ENCODE data around the gene NR2C2.

NR2C2 gene

GRCh38 chr3:14913926-14914778 lies 33.2 kb upstream of the NR2C2 start:
- Histone ChIP-seq H3K27ac (no peak overlapping the region), H3K4me3 (no peak overlapping the region)
- TF ChIP-seq, protein P1, sequence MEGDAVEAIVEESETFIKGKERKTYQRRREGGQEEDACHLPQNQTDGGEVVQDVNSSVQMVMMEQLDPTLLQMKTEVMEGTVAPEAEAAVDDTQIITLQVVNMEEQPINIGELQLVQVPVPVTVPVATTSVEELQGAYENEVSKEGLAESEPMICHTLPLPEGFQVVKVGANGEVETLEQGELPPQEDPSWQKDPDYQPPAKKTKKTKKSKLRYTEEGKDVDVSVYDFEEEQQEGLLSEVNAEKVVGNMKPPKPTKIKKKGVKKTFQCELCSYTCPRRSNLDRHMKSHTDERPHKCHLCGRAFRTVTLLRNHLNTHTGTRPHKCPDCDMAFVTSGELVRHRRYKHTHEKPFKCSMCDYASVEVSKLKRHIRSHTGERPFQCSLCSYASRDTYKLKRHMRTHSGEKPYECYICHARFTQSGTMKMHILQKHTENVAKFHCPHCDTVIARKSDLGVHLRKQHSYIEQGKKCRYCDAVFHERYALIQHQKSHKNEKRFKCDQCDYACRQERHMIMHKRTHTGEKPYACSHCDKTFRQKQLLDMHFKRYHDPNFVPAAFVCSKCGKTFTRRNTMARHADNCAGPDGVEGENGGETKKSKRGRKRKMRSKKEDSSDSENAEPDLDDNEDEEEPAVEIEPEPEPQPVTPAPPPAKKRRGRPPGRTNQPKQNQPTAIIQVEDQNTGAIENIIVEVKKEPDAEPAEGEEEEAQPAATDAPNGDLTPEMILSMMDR (IDR thresholded peaks at IDR 0.05), result no peak
- DNase-seq (ENCODE audit: low spot score), result no peak

DNA sequence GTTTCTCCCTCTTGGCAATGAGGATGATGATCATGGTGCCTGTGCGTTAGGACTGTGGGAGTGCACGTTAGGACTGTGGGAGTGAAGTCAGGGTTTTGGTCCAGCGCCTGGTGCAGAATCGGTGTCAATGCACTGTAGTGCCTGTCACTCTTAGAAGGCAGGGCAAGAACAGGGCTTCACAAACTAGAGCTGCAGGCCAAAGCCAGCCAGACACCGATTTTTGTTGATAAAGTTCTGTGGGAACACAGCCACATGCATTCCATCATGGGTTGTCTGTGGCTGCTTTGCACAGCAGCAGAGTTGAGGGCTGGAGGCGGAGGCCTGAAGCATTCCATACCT lies 32.6 kb upstream of the NR2C2 start:
- TF ChIP-seq, protein P1 (IDR thresholded peaks at IDR 0.05), result no peak
- no peak for DNase-seq (ENCODE audit: low spot score)
- Histone ChIP-seq H3K27ac (no peak overlapping the region), H3K4me3 (no peak overlapping the region)

GRCh38 chr3:14915636-14916222 lies 31.7 kb upstream of the NR2C2 start:
- DNase-seq (ENCODE audit: low spot score), result no peak
- no peak overlapping the region for H3K27ac ChIP-seq
- no peak overlapping the region for H3K4me3 ChIP-seq
- TF ChIP-seq, protein P1 (IDR thresholded peaks at IDR 0.05), result no peak

DNA sequence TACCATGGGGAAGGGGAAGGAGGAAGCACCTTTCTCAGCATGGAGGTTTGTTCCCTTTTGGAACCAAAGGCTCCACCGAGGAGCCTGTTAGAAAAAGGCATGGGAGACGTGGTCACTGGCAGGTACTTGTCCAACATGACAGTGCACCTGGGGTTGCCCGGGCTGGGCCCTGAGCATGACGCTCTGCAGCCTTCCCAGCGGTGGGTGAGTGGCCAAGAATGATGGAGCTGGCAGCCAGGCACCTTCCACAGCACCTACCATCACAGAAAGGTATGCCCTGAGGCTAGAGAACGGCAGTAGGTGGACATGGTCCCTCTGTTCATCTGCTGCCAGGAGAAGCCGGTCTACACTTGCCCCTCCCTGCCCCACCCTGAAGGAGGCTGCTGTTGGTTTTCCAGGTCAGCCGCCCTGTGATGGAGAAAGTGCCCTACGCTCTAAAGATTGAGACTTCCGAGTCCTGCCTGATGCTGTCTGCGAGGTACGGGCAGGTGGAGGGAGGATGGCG lies 29.0 kb upstream of the NR2C2 start:
- Histone ChIP-seq H3K27ac (no peak overlapping the region), H3K4me3 (no peak overlapping the region)
- TF ChIP-seq, protein P1 (IDR thresholded peaks at IDR 0.05), result no peak
- DNase-seq (ENCODE audit: low spot score), result no peak

DNA sequence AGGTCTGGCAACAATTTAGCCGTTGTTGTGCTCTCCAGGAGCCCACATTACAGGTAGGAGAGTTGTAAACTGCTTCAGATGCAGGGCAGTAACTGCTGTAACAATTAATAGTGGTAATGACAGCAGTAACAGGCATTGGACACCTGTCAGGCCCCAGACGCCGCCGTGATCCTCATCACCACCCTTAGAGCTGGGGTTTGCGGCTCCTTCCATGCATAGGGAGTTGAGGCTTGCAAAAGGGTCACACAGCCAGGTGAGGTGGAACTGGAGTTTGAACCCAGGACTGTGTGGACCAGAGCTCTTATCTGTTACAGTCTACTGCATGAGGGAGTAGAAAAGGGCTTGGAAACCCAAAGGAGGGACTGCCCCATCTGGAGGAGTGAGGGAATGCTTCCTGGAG lies 26.8 kb upstream of the NR2C2 start:
- no peak overlapping the region for H3K27ac ChIP-seq
- no peak for DNase-seq (ENCODE audit: low spot score)
- no peak overlapping the region for H3K4me3 ChIP-seq
- TF ChIP-seq, protein P1 (IDR thresholded peaks at IDR 0.05), result no peak

- H3K27ac ChIP-seq, result no peak overlapping the region
- peak; percentile 92 for DNase-seq (ENCODE audit: low spot score)
- no peak overlapping the region for H3K4me3 ChIP-seq
- TF ChIP-seq, protein P1 (IDR thresholded peaks at IDR 0.05), result peak; percentile 94
These were observed 26.3 kb upstream of the NR2C2 start for GRCh38 chr3:14921034-14921616.
